Posterior vena cava (tissue), 2 donors: ENCODE measurements around the gene CCDC112. TPM values are rescaled to one million over a fixed set of nuclear protein-coding genes. Genes with fewer than 3 reads are reported as not detected.

ENCODE experiments used
- total RNA-seq, 2 donors: library from RNA; stranded (reverse); fragmentation: NEBNext Ultra II Directional; extraction: Animal tissue kit (Norgen Biotek cat#: 25700); gene quantifications; one replicate each; pipeline ENCODE4 v1.2.1, GENCODE V29; 2021
- donor health status: DM: yes; HTN: yes; CAD: no.
- donor health status: DM: yes; HTN: yes; CAD: no.

Gene CCDC112
- total RNA-seq, 2 donors from 2014 or later: 5.8 to 6.4 TPM

Other genes starting within 250 kb of the CCDC112 start
- under 1 TPM; 0.37 to 0.57 TPM for gene TRIM36, start 126.7 kb downstream of the CCDC112 start, total RNA-seq
- 10 to 100 TPM; 32.4 to 41.1 TPM for gene PGGT1B, start 33.8 kb downstream of the CCDC112 start, total RNA-seq
- gene FEM1C, start 248.1 kb upstream of the CCDC112 start, total RNA-seq: 10 to 100 TPM; 25.6 to 32.8 TPM